ENCODE results near the gene KANK3.
"Not testable (repeated sequence)": the region's sequence is repeated elsewhere in the genome, so short reads cannot be mapped to it uniquely, and the experiment has no call there.

KANK3 gene

GRCh38 chr19:8370176-8371010 is 27.3 kb upstream of the KANK3 start:
- no peak for DNase-seq

GRCh38 chr19:8367327-8368001 is 24.4 kb upstream of the KANK3 start:
- no peak for DNase-seq

- DNase-seq, result no peak
These were observed 23.9 kb upstream of the KANK3 start for GRCh38 chr19:8366961-8367326.

DNA sequence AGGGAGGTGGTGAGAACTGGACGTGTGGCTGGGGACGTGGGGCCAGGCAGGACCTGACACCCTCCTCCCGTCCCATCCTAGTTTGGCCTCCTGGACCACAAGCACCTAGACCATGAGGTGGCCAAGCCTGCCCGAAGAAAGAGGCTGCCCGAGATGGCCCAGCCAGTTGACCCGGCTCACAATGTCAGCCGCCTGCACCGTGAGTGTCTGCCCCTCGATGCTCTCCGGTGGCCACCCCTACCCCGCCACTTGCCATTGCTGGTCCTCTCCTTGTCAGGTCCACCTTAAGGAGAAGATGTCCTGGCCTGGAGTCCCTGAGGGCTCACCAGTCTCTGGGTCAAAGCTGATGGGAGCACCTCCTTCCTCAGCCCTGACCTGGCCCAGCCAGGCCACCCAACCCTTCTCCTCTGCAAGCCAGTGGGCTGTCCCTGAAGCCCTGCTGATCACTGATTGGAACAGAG is 23.1 kb upstream of the KANK3 start:
- DNase-seq, result no peak

DNA sequence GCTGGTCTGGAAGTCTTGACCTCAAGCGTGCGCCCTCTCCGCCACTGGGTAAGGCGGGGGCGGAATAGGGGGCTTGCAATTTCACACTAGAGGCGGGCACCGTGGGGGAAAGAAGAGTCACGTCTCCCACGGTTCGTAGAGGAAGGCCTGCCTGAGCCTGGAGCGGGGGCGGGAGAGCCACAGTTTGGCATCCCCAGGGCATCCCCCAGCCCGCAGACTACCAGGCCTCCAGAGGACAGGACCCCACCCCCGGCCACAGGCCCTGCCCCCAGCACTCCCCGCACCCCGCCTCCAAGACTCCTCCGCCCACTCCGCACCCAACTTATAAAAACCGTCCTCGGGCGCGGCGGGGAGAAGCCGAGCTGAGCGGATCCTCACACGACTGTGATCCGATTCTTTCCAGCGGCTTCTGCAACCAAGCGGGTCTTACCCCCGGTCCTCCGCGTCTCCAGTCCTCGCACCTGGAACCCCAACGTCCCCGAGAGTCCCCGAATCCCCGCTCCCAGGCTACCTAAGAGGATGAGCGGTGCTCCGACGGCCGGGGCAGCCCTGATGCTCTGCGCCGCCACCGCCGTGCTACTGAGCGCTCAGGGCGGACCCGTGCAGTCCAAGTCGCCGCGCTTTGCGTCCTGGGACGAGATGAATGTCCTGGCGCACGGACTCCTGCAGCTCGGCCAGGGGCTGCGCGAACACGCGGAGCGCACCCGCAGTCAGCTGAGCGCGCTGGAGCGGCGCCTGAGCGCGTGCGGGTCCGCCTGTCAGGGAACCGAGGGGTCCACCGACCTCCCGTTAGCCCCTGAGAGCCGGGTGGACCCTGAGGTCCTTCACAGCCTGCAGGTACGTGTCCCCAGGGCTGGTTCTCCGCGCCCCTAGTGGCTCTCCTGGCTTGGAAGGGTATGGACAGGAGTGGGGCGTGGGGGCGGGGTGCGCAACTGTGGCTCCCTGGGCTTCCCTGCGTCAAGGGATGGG is 21.0 kb upstream of the KANK3 start, which contains the start of gene ANGPTL4:
ANGPTL4 (plus strand) TSS at position 353 of the 969 bp plus-strand sequence; CDS start at position 520, 167 bp downstream.
- peak; percentile 55 for DNase-seq

GRCh38 chr19:8361921-8362793 is 19.1 kb upstream of the KANK3 start:
- no peak for DNase-seq

DNA sequence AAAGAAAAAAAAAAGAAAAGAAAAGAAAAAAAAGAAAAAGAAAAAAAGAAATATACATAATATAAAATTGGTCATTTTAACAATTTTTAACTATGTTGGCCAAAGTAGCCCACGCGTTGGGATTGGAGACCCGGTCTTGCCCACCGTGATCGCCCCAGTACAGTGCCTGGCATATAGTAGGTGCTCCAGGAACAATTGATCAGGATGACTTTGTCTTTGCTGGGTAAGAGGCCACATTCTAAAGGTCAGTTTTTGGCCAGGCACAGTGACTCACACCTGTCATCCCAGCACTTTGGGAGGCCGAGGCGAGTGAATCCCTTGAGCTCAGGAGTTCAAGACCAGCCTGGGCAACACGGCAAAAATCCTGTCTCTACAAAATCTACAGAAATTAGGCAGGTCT is 17.1 kb upstream of the KANK3 start:
- no peak for DNase-seq

GRCh38 chr19:8358948-8359347 is 15.9 kb upstream of the KANK3 start:
- no peak for DNase-seq

DNA sequence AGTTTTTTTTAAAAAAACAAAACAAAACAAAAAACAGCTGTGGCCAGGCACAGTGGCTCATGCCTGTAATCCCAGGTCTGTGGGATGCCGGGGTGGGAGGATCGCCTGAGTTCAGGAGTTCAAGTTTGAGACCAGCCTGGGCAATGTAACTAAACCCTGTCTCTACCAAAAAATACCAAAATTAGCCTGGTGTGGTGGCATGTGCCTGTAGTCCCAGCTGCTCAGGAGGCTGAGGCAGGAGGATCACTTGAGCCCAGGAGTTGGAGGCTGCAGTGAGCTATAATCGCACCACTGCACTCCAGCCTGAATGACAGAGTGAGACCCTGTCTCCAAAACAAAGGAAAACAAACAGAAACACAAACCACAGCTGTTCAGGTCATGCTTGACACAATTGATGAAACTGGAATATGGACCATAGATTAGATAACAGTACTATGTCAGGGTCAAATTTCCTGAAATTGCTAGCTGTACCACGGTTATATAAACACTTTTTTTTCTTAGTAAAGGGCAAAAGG is 14.0 kb upstream of the KANK3 start:
- DNase-seq, result no peak

DNA sequence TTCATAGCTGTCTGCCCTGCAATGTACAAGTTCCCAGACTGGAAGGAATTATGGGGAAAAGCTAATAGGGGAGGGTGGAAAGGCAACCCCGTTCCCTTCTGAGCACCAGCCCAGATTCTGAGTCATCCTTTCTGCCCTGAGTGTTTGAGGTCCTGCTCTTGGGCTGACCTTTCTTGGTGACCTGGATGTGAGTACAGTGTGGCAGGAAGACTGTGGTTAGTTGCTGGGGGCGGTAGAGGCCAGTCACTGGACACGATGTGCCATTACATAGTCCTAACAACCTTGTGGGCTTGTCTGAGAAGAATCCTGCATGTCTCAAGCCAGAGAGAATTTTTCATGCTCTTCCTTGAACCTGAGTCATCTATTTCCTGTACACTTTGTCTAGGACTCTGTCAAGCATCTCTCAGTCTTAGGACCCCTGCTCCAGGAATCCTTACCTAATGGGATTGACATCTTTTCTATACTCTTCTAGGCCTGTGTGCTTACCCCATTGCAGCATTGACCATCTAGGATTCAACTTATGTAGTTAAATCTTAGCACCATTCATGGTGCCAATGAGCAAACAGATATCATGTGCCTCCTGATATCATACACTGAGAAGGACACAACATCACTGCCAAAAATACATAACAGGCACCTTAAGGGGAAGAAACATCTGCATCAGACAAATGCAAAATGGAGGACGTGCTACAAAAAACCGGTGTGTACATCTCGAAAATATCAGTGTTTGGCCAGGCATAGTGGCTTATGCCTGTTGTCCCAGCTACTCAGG is 12.8 kb upstream of the KANK3 start:
- no peak for DNase-seq

DNA sequence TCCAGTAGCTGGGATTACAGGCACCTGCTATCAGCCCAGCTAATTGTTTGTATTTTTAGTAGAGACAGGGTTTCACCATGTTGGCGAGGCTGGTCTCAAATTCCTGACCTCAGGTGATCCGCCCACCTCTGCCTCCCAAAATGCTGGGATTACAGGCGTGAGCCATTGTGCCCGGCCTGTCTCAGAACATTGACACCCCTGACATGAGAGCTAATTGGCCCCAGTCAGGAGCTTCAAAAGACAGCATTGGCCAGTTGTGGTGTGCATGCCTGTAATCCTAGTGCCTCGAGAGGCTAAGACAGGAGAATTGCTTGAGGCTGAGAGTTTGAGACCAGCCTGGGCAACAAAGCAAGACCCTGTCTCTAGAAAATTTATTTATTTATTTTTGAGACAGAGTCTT is 9.8 kb upstream of the KANK3 start:
- DNase-seq, result not testable (repeated sequence)

DNA sequence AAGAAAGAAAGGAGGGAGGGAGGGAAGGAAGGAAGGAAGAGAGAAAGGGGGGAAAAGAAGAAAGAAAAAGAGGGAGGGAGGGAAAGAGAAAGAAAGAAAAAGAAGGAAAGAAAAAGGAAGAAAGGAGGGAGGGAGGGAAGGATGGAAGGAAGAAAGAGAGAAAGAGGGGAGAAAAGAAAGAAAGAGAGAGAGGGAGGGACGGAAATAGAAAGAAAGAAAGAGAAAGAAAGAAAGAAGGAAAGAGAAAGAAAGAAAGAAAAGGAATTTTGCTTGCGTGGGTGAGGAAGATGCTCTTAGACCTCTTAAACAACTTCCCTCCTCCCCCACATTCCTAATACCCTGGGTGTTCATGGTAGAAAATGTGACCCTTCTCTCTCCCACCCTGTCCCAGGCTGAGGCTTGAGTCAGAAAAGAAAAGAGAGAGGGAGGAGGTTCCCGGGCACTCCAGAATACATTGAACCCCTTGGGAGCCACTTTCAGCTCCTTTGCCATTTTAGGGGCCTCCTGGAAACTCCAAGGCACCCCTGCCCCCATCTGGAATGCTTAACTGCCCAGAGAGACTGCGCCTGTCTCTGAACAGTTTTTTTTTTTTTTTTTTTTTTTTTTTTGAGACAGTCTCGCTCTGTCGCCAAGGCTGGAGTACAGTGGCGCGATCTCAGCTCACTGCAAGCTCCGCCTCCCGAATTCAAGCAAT is 9.2 kb upstream of the KANK3 start:
- DNase-seq, result no peak

- DNase-seq, result not testable (repeated sequence)
These were observed 6.7 kb upstream of the KANK3 start for GRCh38 chr19:8349629-8350372.

- DNase-seq, result no peak
These were observed 402 bp upstream of the KANK3 start for GRCh38 chr19:8343483-8343844.

GRCh38 chr19:8342316-8342683 is 762 bp downstream of the KANK3 start:
- DNase-seq, result no peak

DNA sequence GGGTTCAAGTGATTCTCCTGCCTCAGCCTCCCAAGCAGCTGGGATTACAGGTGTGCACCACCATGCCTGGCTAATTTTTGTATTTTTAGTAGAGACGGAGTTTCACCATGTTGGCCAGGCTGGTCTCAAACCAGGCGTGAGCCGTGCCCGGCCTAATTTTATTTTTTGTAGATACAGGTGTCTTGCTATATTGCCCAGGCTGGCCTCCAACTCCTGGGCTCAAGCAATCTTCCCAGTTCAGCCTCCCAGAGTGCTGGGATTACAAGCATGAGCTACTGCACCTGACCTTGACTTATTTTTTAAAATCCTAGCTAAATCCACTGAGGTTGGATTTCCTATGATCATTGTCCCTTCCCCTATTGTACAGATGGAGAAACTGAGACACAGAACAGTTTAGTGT is 1.6 kb downstream of the KANK3 start:
- not testable (repeated sequence) for DNase-seq

- DNase-seq, result no peak
These were observed 2.5 kb downstream of the KANK3 start for GRCh38 chr19:8340341-8341096.

DNA sequence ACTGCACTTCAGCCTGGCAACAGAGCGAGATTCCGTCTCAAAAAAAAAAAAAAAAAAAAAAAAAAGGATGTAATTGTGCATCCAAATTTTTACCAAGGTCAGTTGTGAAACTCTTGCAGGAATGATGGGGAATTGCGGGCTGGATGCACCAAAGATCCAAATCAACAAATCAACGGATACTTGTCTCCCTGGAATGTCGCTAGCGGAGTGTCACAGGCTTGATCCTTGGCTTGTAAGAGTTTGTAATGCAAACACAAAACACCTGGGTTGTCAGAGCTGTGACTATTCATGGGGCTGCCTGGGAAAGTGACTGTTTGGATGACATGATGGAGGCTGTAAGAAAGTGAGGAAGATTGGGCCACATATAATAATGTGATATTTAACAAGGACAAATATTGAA is 4.2 kb downstream of the KANK3 start:
- no peak for DNase-seq

DNA sequence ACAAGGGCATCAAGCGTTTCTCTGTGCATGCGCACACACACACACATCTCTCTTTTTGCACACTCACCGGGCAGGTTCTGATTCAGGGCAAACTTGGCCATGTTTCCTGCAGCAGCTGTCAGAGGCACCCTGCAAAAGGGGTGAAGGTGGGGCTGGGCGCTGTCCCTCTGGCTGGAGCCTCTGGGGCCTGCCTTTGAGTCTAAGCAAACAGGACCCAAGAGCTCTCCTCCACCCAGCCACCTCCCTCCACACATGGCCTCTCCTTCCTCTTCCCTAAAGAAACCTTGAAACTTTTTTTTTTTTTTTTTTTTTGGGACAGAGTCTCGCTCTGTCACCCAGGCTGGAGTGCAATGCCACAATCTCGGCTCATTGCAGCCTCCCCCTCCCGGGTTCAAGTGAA is 5.3 kb downstream of the KANK3 start:
- DNase-seq, result no peak
